Esophagus muscularis mucosa (tissue), 4 donors: ENCODE results near the gene ASGR1. TPM values are rescaled to one million over a fixed set of nuclear protein-coding genes. Genes with fewer than 3 reads are reported as not detected.

ENCODE experiments used
- DNase-seq: peaks from one replicate; pipeline ENCODE4 v3.0.0-alpha.2; 2017; ENCODE audit errors: extremely low spot score
- H3K27ac ChIP-seq, 4 donors: fragments of 200-600 bp; sonication (generic); replicated peaks in 1 of 4; 1 replicate in 3 of 4; 2 replicates in 1 of 4; pipeline ENCODE4 v1.5.1; 2016 to 2019; ENCODE audit warnings: mild to moderate bottlenecking in 1 of 4
- H3K27me3 ChIP-seq, 4 donors: fragments of 200-600 bp; sonication (generic); one replicate each; pipeline versions ENCODE4 v1.5.1 to v1.6.0; 2016 to 2019
- H3K36me3 ChIP-seq, 4 donors: fragments of 200-600 bp; sonication (generic); one replicate each; pipeline ENCODE4 v1.5.1; 2016 to 2019
- H3K4me1 ChIP-seq, 4 donors: fragments of 200-600 bp; sonication (generic); one replicate each; pipeline ENCODE4 v1.5.1; 2016 to 2019
- H3K4me3 ChIP-seq, 4 donors: fragments of 200-600 bp; sonication (generic); 1 replicate in 2 of 4; 2 replicates in 2 of 4; pipeline ENCODE4 v1.5.1; 2016 to 2019; ENCODE audit warnings: mild to moderate bottlenecking in 4 of 4, moderate library complexity in 1 of 4
- H3K9me3 ChIP-seq, 4 donors: fragments of 200-600 bp; sonication (generic); 1 replicate in 3 of 4; 2 replicates in 1 of 4; pipeline ENCODE4 v1.5.1; 2016 to 2019
- CTCF ChIP-seq, 3 experiments: fragments of 200-600 bp in 2 of 3; fragments of 450-650 bp in 1 of 3; sonication (generic) in 2 of 3; IDR thresholded peaks; one replicate each; pipeline ENCODE4 v1.5.1; 2017 to 2019; ENCODE audit warnings: antibody characterized with exemption in 3 of 3, mild to moderate bottlenecking in 2 of 3, moderate library complexity in 1 of 3
- EP300 ChIP-seq: sonication (generic); formaldehyde crosslinking; IDR thresholded peaks from one replicate; pipeline ENCODE4 v1.6.1; 2017; ENCODE audit warnings: antibody characterized with exemption
- POLR2A ChIP-seq: fragments of 450-650 bp; IDR thresholded peaks from one replicate; pipeline ENCODE4 v1.6.1; 2017; ENCODE audit warnings: antibody characterized with exemption, moderate library complexity, mild to moderate bottlenecking, low read depth
- POLR2AphosphoS5 ChIP-seq, 2 donors: sonication (generic); formaldehyde crosslinking; IDR thresholded peaks; one replicate each; pipeline ENCODE4 v1.6.1; 2017; ENCODE audit warnings: antibody characterized with exemption in 2 of 2
- WGBS: methylation state at CpG from one replicate; pipeline ENCODE4 v1.1.5; 2018; 5-methylcytosine and 5-hydroxymethylcytosine counted together
- intact Hi-C: fragments of 100-400 bp; cut with DNase I; formaldehyde crosslinking; loops from one replicate; pipeline ENCODE4 v1.15.1; 2023
- total RNA-seq, 4 donors: library from RNA; depleted of rRNA; stranded (reverse); fragments of >200 nt; gene quantifications; one replicate each; pipeline versions ENCODE4 v1.1.0 to v1.2.1, GENCODE V29; 2016

ASGR1 gene
- total RNA-seq, 4 donors from 2014 or later = 0.52 to 2.5 TPM; not detected in 2

- H3K36me3 ChIP-seq = no peaks in the 10 kb centered on the region
- peaks cover 0 to 84% (median 13%) of the 10 kb centered on the region in 4 donors for H3K27me3 ChIP-seq
- TF ChIP-seq POLR2A (no peak), EP300 (no peak), CTCF (IDR thresholded peaks at IDR 0.05) (no peak), POLR2AphosphoS5 (IDR thresholded peaks at IDR 0.05) (no peak)
- no peaks in the 10 kb centered on the region for H3K9me3 ChIP-seq
- no peak overlapping the region for H3K4me3 ChIP-seq
- WGBS = 30% methylated on average over 13 of the region's 13 CpGs
- intact Hi-C loops = loop anchor here (5.0 kb wide), 2 partner anchors 40 to 225 kb away; partner anchors contain the start of gene ASGR1
- no peak for DNase-seq
- H3K27ac ChIP-seq = no peak overlapping the region
- peaks cover 2 to 18% (median 8%) of the 10 kb centered on the region in 4 donors for H3K4me1 ChIP-seq
Observed at GRCh38 chr17:7137171-7137943, 41.8 kb downstream of the ASGR1 start.

GRCh38 chr17:7136266-7136877, 42.8 kb downstream of the ASGR1 start:
- 20% methylated on average over 9 of the region's 9 CpGs for WGBS
- Histone ChIP-seq H3K4me3 (no peak overlapping the region), H3K9me3 (no peaks in the 10 kb centered on the region), H3K27ac (no peak overlapping the region), H3K4me1 (peaks cover 2 to 18% (median 8%) of the 10 kb centered on the region in 4 donors), H3K36me3 (no peaks in the 10 kb centered on the region), H3K27me3 (peaks cover 0 to 86% (median 13%) of the 10 kb centered on the region in 4 donors)
- peak; percentile 94 to 96 (median 94) for TF ChIP-seq CTCF (IDR thresholded peaks at IDR 0.05)
- TF ChIP-seq POLR2A = no peak
- TF ChIP-seq POLR2AphosphoS5 (IDR thresholded peaks at IDR 0.05) = no peak
- TF ChIP-seq EP300 = no peak
- intact Hi-C loops = loop anchor here (1.0 to 5.0 kb wide), 3 partner anchors 41 to 224 kb away; partner anchors contain the start of gene ASGR1
- no peak for DNase-seq

GRCh38 chr17:7133916-7134315, 45.3 kb downstream of the ASGR1 start:
- Histone ChIP-seq H3K9me3 (no peaks in the 10 kb centered on the region), H3K27ac (peak overlapping the region in 1 of 4 donors; percentile 18), H3K4me1 (peaks cover 2 to 18% (median 8%) of the 10 kb centered on the region in 4 donors), H3K27me3 (peaks cover 0 to 86% (median 15%) of the 10 kb centered on the region in 4 donors), H3K4me3 (no peak overlapping the region), H3K36me3 (no peaks in the 10 kb centered on the region)
- DNase-seq = no peak
- intact Hi-C loops = no loop called here
- 66% methylated on average over 20 of the region's 20 CpGs for WGBS
- no peak for TF ChIP-seq POLR2A
- TF ChIP-seq EP300 = no peak
- no peak for TF ChIP-seq POLR2AphosphoS5 (IDR thresholded peaks at IDR 0.05)
- TF ChIP-seq CTCF (IDR thresholded peaks at IDR 0.05) = no peak

GRCh38 chr17:7133424-7133823, 45.7 kb downstream of the ASGR1 start:
- H3K36me3 ChIP-seq = no peaks in the 10 kb centered on the region
- no peaks in the 10 kb centered on the region for H3K9me3 ChIP-seq
- no peak overlapping the region for H3K4me3 ChIP-seq
- 27% methylated on average over 13 of the region's 19 CpGs for WGBS
- DNase-seq = no peak
- peaks cover 2 to 18% (median 8%) of the 10 kb centered on the region in 4 donors for H3K4me1 ChIP-seq
- peaks cover 0 to 85% (median 15%) of the 10 kb centered on the region in 4 donors for H3K27me3 ChIP-seq
- TF ChIP-seq POLR2A (no peak), CTCF (IDR thresholded peaks at IDR 0.05) (peak in 1 of 3 experiments; percentile 28), POLR2AphosphoS5 (IDR thresholded peaks at IDR 0.05) (no peak), EP300 (no peak)
- H3K27ac ChIP-seq = peak overlapping the region in 1 of 4 donors; percentile 18
- intact Hi-C loops = no loop called here
